ENCODE data around the gene CCDC142. TPM values are rescaled to one million over a fixed set of nuclear protein-coding genes. Genes with fewer than 3 reads are reported as not detected.

CCDC142 gene
- total and polyA plus RNA-seq, 10 of the 15 experiments (the other 5 are each of a cell fraction or from before 2014, with no cell fraction given) = 0.93 to 16.9 (median 9.0) TPM

DNA sequence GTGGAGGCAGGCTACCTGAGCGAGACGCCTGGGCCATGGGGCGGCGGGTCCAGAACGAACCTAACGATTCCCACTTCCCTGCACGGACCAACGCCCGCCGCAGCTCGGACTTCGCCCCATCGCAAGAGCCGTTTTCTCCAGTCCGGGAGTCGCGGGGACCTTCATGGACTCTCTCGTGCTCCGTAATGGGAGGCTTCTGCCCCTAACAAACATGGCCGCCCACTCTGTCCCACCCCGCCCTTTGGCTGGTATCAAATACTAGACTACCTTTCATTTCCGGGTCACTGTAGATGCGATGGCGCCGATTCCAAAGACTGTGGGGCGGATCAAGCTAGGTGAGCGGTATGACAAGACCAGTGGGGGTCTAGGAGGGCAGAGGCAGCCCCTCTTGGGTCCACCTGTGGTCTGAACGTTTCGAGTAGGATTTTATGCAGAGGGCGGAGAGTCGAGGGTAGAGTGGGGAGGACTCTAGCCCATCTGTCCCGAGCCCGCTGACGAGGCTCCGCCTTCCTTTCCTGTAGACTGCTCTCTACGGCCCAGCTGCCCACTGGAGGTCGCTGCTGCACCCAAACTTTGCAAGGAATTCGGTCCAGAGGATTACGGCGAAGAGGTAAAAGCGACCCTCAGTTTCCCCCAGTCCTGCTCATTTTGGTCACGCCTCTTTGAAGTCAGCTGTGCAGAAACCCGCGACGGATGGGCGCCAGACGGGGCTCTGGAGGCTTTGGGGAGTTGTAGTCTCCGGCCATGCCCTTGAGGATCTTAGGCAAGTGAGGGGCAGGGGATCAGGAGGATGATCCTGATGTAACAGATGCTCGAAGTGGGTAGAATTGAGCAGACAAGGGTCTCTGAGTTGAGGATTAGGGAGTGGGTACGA is at the start of gene CCDC142, which contains the start of gene TTC31 (continued):
- TF ChIP-seq WRNIP1 (IDR thresholded peaks at IDR 0.05; ENCODE audit: borderline replicate concordance, low read depth, low read length) (no peak), GATAD2B (conservative IDR thresholded peaks at IDR 0.05; ENCODE audit: low read depth) (0 out of 2 replicates have a peak, but pooled peaks have one; percentile 43), FOXK2 (IDR thresholded peaks at IDR 0.05) (peak; percentile 53; the same call in 1 of the 2 replicates), RUNX3 (IDR thresholded peaks at IDR 0.05; ENCODE audit: low read length) (peak; percentile 35), CHD4 (IDR thresholded peaks at IDR 0.05) (no peak), POLR2A (IDR thresholded peaks at IDR 0.05; ENCODE audit: low read depth, low read length) (peak; percentile 83), NFYB (IDR thresholded peaks at IDR 0.05; ENCODE audit: insufficient read depth, low read depth, low read length) (no peak), JUNB (IDR thresholded peaks at IDR 0.05) (no peak), TCF12 (IDR thresholded peaks at IDR 0.05; ENCODE audit: low read depth, low read length) (peak; percentile 40; the same call in 1 of the 2 replicates), HCFC1 (IDR thresholded peaks at IDR 0.05; ENCODE audit: low read length) (peak; percentile 86), MYC (IDR thresholded peaks at IDR 0.05; ENCODE audit: insufficient read depth, insufficient read length, insufficient replicate concordance, low read length, severe bottlenecking) (no peak), NR2F1 (conservative IDR thresholded peaks at IDR 0.05) (peak; percentile 52), SMARCA5 (IDR thresholded peaks at IDR 0.05) (peak; percentile 90; the same call in 1 of the 2 replicates), TBL1XR1 (IDR thresholded peaks at IDR 0.05; ENCODE audit: low read depth, low read length) (no peak), SIX5 (IDR thresholded peaks at IDR 0.05; ENCODE audit: low read depth, low read length, severe bottlenecking) (peak; percentile 83), NFIC (IDR thresholded peaks at IDR 0.05; ENCODE audit: low read depth, low read length) (no peak), NBN (IDR thresholded peaks at IDR 0.05) (peak; percentile 96), CBX5 (IDR thresholded peaks at IDR 0.05; ENCODE audit: low read depth) (no peak), BCL11A (IDR thresholded peaks at IDR 0.05; ENCODE audit: low read depth, low read length) (no peak), ZBED1 (IDR thresholded peaks at IDR 0.05; ENCODE audit: borderline replicate concordance) (no peak), IKZF1 (conservative IDR thresholded peaks at IDR 0.05) (peak; percentile 90), CREB1 (IDR thresholded peaks at IDR 0.05; ENCODE audit: low read depth) (peak; percentile 67), CBFB (IDR thresholded peaks at IDR 0.05; ENCODE audit: low read depth) (peak; percentile 41), EED (IDR thresholded peaks at IDR 0.05; ENCODE audit: low read depth) (no peak; the same call in 1 of the 2 replicates)
- TF ChIP-seq, protein P1, sequence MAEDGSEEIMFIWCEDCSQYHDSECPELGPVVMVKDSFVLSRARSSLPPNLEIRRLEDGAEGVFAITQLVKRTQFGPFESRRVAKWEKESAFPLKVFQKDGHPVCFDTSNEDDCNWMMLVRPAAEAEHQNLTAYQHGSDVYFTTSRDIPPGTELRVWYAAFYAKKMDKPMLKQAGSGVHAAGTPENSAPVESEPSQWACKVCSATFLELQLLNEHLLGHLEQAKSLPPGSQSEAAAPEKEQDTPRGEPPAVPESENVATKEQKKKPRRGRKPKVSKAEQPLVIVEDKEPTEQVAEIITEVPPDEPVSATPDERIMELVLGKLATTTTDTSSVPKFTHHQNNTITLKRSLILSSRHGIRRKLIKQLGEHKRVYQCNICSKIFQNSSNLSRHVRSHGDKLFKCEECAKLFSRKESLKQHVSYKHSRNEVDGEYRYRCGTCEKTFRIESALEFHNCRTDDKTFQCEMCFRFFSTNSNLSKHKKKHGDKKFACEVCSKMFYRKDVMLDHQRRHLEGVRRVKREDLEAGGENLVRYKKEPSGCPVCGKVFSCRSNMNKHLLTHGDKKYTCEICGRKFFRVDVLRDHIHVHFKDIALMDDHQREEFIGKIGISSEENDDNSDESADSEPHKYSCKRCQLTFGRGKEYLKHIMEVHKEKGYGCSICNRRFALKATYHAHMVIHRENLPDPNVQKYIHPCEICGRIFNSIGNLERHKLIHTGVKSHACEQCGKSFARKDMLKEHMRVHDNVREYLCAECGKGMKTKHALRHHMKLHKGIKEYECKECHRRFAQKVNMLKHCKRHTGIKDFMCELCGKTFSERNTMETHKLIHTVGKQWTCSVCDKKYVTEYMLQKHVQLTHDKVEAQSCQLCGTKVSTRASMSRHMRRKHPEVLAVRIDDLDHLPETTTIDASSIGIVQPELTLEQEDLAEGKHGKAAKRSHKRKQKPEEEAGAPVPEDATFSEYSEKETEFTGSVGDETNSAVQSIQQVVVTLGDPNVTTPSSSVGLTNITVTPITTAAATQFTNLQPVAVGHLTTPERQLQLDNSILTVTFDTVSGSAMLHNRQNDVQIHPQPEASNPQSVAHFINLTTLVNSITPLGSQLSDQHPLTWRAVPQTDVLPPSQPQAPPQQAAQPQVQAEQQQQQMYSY (CRISPR knock-in tag; IDR thresholded peaks at IDR 0.05) = no peak
- TF ChIP-seq, protein P2, sequence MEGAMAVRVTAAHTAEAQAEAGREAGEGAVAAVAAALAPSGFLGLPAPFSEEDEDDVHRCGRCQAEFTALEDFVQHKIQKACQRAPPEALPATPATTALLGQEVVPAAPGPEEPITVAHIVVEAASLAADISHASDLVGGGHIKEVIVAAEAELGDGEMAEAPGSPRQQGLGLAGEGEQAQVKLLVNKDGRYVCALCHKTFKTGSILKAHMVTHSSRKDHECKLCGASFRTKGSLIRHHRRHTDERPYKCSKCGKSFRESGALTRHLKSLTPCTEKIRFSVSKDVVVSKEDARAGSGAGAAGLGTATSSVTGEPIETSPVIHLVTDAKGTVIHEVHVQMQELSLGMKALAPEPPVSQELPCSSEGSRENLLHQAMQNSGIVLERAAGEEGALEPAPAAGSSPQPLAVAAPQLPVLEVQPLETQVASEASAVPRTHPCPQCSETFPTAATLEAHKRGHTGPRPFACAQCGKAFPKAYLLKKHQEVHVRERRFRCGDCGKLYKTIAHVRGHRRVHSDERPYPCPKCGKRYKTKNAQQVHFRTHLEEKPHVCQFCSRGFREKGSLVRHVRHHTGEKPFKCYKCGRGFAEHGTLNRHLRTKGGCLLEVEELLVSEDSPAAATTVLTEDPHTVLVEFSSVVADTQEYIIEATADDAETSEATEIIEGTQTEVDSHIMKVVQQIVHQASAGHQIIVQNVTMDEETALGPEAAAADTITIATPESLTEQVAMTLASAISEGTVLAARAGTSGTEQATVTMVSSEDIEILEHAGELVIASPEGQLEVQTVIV (IDR thresholded peaks at IDR 0.05; ENCODE audit: borderline replicate concordance, partially characterized antibody) = peak; percentile 43
- TF ChIP-seq, protein P3, sequence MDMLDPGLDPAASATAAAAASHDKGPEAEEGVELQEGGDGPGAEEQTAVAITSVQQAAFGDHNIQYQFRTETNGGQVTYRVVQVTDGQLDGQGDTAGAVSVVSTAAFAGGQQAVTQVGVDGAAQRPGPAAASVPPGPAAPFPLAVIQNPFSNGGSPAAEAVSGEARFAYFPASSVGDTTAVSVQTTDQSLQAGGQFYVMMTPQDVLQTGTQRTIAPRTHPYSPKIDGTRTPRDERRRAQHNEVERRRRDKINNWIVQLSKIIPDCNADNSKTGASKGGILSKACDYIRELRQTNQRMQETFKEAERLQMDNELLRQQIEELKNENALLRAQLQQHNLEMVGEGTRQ (IDR thresholded peaks at IDR 0.05; ENCODE audit: borderline replicate concordance, low read depth, low read length) = no peak

Measured in GM12878 (cell line).